DND-41 (cell line): ENCODE measurements around the gene SUMF2.
A peak's percentile ranks its signal among the peaks of the same experiment; 100 is the strongest.

Experiments used
- ATAC-seq: fragments of 200-7000 bp; cut with Tn5 transposase; 3 replicates; pipeline ENCODE4 v1.9.1; 2021; ENCODE audit warnings: low read depth; ENCODE audit not compliant: insufficient read depth
- DNase-seq: peaks from one replicate; pipeline ENCODE4 v3.0.0-alpha.2; 2020
- H2AFZ ChIP-seq: 2 replicates; pipeline ENCODE4 v1.6.0; 2012; ENCODE audit warnings: low read depth, low read length
- H3K27ac ChIP-seq: 2 replicates; pipeline ENCODE4 v1.5.1; 2012; ENCODE audit warnings: low read length, inconsistent platforms
- H3K27me3 ChIP-seq: fragments of 200-600 bp; sonication (generic); 2 replicates; pipeline ENCODE4 v1.6.0; 2012; ENCODE audit warnings: low read length, mild to moderate bottlenecking, inconsistent platforms; ENCODE audit not compliant: insufficient read depth, poor library complexity
- H3K36me3 ChIP-seq: 2 replicates; pipeline ENCODE4 v1.5.1; 2012; ENCODE audit warnings: low read length, inconsistent platforms; ENCODE audit not compliant: insufficient read depth
- H3K4me1 ChIP-seq: 2 replicates; pipeline ENCODE4 v1.5.1; 2012; ENCODE audit warnings: mild to moderate bottlenecking, low read length; ENCODE audit not compliant: insufficient read depth
- H3K4me2 ChIP-seq: 2 replicates; pipeline ENCODE4 v1.6.0; 2012; ENCODE audit warnings: mild to moderate bottlenecking, moderate library complexity, low read length, inconsistent platforms; ENCODE audit not compliant: insufficient read depth
- H3K4me3 ChIP-seq, 2 experiments: fragments of 200-600 bp in 1 of 2; shearing (Covaris generic) in 1 of 2; 2 replicates each; pipeline ENCODE4 v1.5.1; 2012 to 2016; ENCODE audit warnings: inconsistent platforms in 2 of 2, low read length in 2 of 2, mild to moderate bottlenecking in 2 of 2, low read depth in 1 of 2, moderate library complexity in 1 of 2
- H3K79me2 ChIP-seq: 2 replicates; pipeline ENCODE4 v1.6.0; 2012; ENCODE audit warnings: low read length, inconsistent platforms; ENCODE audit not compliant: insufficient read depth
- H3K9ac ChIP-seq: 2 replicates; pipeline ENCODE4 v1.6.0; 2012; ENCODE audit warnings: low read depth, mild to moderate bottlenecking, inconsistent platforms, low read length, moderate library complexity
- H3K9me3 ChIP-seq: 2 replicates; pipeline ENCODE4 v1.5.1; 2012; ENCODE audit warnings: low read length, moderate library complexity, mild to moderate bottlenecking, inconsistent platforms; ENCODE audit not compliant: insufficient read depth, severe bottlenecking
- H4K20me1 ChIP-seq: 2 replicates; pipeline ENCODE4 v1.6.0; 2012; ENCODE audit warnings: low read length; ENCODE audit not compliant: insufficient read depth
- CTCF ChIP-seq: IDR thresholded peaks from 2 replicates; pipeline ENCODE4 v1.5.1; 2012; ENCODE audit warnings: borderline replicate concordance, low read length, moderate library complexity, mild to moderate bottlenecking; ENCODE audit not compliant: poor library complexity, severe bottlenecking; ENCODE audit errors: extremely low read depth
- EZH2 ChIP-seq: IDR thresholded peaks from 3 replicates; pipeline ENCODE4 v1.6.1; 2012; ENCODE audit warnings: borderline replicate concordance, low read depth, mild to moderate bottlenecking, moderate library complexity, low read length, inconsistent platforms; ENCODE audit not compliant: severe bottlenecking

Gene SUMF2

GRCh38 chr7:56105508-56105907 is 41.4 kb downstream of the SUMF2 start:
- peak overlapping the region; percentile 82; the same call in 1 of the 2 replicates for H2AFZ ChIP-seq
- H3K27me3 ChIP-seq: no peaks in the 10 kb centered on the region
- peak overlapping the region; percentile 87 for H3K27ac ChIP-seq
- H3K36me3 ChIP-seq: peaks cover 48% of the 10 kb centered on the region
- peak overlapping the region; percentile 81 for H3K4me2 ChIP-seq
- TF ChIP-seq EZH2 (no peak), CTCF (peak; percentile 6)
- DNase-seq: peak; percentile 30
- peaks cover 4% of the 10 kb centered on the region for H3K9me3 ChIP-seq
- no peak for ATAC-seq
- H4K20me1 ChIP-seq: peaks cover 32% of the 10 kb centered on the region
- peaks cover 29% of the 10 kb centered on the region for H3K4me1 ChIP-seq
- peak overlapping the region; percentile 84 for H3K9ac ChIP-seq
- peaks cover 43% of the 10 kb centered on the region for H3K79me2 ChIP-seq
- H3K4me3 ChIP-seq: peak overlapping the region; percentile 84 to 98

DNA sequence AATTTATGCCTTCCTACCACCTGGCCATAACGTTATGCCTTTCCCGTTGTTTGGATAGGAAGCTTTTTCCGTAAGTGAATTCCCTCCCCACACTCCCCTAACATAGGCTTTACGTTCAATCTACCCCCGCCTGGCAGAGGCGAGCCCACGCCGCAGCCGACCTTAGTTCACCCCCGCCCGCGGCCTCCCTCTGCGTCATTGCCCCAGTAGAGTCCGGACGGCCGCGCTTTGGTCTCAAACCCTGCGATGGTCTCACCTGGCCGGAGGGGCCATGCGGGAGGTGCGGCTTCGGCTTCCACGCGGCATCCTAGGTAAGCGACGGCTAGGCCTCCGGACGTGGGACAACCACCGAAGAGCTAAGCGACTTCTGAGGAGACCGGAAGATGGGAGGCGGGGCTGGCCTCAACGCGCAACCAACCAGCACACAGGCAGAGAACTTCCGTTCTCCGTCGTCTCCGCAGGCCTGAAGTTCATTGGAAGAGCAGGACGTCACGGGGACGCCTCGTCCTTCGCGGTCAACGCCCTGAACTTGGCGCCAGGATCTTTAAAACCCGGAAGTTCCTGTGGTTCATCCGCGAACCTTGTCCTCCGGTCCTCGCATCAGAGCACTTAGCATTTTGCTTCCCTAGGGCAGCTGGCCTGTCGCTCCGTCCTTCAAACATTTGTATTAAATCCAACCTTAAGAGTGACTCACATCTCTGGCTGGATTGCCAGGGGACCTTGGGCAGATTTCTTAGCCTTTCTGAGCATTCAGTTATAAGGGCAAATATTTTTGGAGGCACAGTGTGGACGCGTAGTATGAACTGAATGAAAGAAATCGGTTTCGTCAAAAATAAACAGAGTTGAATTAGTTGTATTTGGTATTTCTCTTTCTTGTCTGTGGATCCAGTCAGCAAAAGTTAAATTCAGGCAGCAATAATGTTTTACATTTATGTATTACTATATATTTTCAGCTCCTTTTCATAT is 42.3 kb downstream of the SUMF2 start, which contains the start of gene CHCHD2:
Gene CHCHD2 (minus strand): TSS at position 369 of the 966 bp plus-strand sequence. CDS start 63 bp downstream, at position 306.
- Histone ChIP-seq H4K20me1 (peaks cover 32% of the 10 kb centered on the region), H3K27ac (peak within 1 kb of the TSS; percentile 87), H3K36me3 (peaks cover 39% of the 10 kb centered on the region), H3K4me2 (peak within 1 kb of the TSS; percentile 81), H3K27me3 (no peaks in the 10 kb centered on the region), H3K79me2 (peaks cover 43% of the 10 kb centered on the region), H3K4me3 (peak within 1 kb of the TSS; percentile 84 to 98), H3K9ac (peak within 1 kb of the TSS; percentile 84), H3K4me1 (peaks cover 29% of the 10 kb centered on the region), H2AFZ (peak within 1 kb of the TSS; percentile 91), H3K9me3 (peaks cover 4% of the 10 kb centered on the region)
- ATAC-seq (peak; percentile 99), DNase-seq (peak; percentile 97)
- TF ChIP-seq EZH2 (no peak), CTCF (no peak)

- peaks cover 4% of the 10 kb centered on the region for H3K9me3 ChIP-seq
- H3K79me2 ChIP-seq: peaks cover 40% of the 10 kb centered on the region
- no peak for DNase-seq
- H3K4me2 ChIP-seq: no peak overlapping the region
- peaks cover 29% of the 10 kb centered on the region for H3K4me1 ChIP-seq
- no peaks in the 10 kb centered on the region for H3K27me3 ChIP-seq
- peaks cover 24% of the 10 kb centered on the region for H3K36me3 ChIP-seq
- no peak overlapping the region for H3K9ac ChIP-seq
- H4K20me1 ChIP-seq: peaks cover 29% of the 10 kb centered on the region
- no peak for ATAC-seq
- H3K27ac ChIP-seq: no peak overlapping the region
- TF ChIP-seq EZH2: no peak
- TF ChIP-seq CTCF: no peak
- H2AFZ ChIP-seq: peak overlapping the region; percentile 91
- 0 out of 4 replicates have a peak overlapping the region, but pooled peaks of 1 of the 2 experiments have one; percentile 84 for H3K4me3 ChIP-seq
These were observed 43.8 kb downstream of the SUMF2 start for GRCh38 chr7:56107954-56108258.
